Activated T-cell treated with anti-CD3 and anti-CD28 coated beads, Interleukin-2, amount 50 U/mL, for 4 hours (primary cell): ENCODE measurements around the gene LARP7. TPM values are rescaled to one million over a fixed set of nuclear protein-coding genes. Genes with fewer than 3 reads are reported as not detected.
A peak's percentile ranks its signal among the peaks of the same experiment; 100 is the strongest.
"Not testable (repeated sequence)": the region's sequence is repeated elsewhere in the genome, so short reads cannot be mapped to it uniquely, and the experiment has no call there.

ENCODE experiments used
- ATAC-seq, 2 donors: fragments of 200-7000 bp; cut with Tn5 transposase; one replicate each; pipeline ENCODE4 v1.10.0; 2021
- DNase-seq: peaks from one replicate; pipeline ENCODE4 v3.0.0-alpha.2; 2020
- H3K27me3 Mint-ChIP-seq: one replicate; pipeline ENCODE4 v1.8.0; 2021; ENCODE audit warnings: low read depth, mixed read lengths
- H3K36me3 Mint-ChIP-seq: one replicate; pipeline ENCODE4 v1.8.0; 2022; ENCODE audit warnings: mixed read lengths; ENCODE audit not compliant: insufficient read depth
- H3K4me1 Mint-ChIP-seq: one replicate; pipeline ENCODE4 v1.8.0; 2021; ENCODE audit warnings: low read depth, mixed read lengths
- H3K4me3 Mint-ChIP-seq: one replicate; pipeline ENCODE4 v1.8.0; 2021; ENCODE audit warnings: mild to moderate bottlenecking, moderate library complexity, mixed read lengths
- H3K9me3 Mint-ChIP-seq: one replicate; pipeline ENCODE4 v1.8.0; 2021; ENCODE audit warnings: mixed read lengths
- total RNA-seq, 3 donors: library from RNA; stranded (reverse); gene quantifications; one replicate each; pipeline ENCODE4 v1.2.1, GENCODE V29; 2021

LARP7 gene
- 10 to 100 TPM; 26.6 to 38.2 (median 35.4) TPM for total RNA-seq

- DNase-seq (peak; percentile 96), ATAC-seq (peak; percentile 95 to 96)
- H3K27me3 Mint-ChIP-seq: no peaks in the 10 kb centered on the region
- H3K4me1 Mint-ChIP-seq: peaks cover 19% of the 10 kb centered on the region
- H3K4me3 Mint-ChIP-seq: no peak within 1 kb of the TSS
- H3K36me3 Mint-ChIP-seq: peaks cover 9% of the 10 kb centered on the region
- no peaks in the 10 kb centered on the region for H3K9me3 Mint-ChIP-seq
These were observed at the start of gene LARP7, which contains the start of gene ZGRF1 for GRCh38 chr4:112636688-112637551. LARP7 (plus strand) TSS chr4:112637143; CDS start chr4:112644670, 7,527 bp downstream. ZGRF1 (minus strand) TSS chr4:112636909; CDS start chr4:112633176, 3,733 bp downstream.

GRCh38 chr4:112589206-112589605, 47.7 kb upstream of the LARP7 start:
- ATAC-seq (no peak), DNase-seq (no peak)
- Mint-ChIP-seq H3K4me3 (no peak overlapping the region), H3K4me1 (no peaks in the 10 kb centered on the region), H3K27me3 (no peaks in the 10 kb centered on the region), H3K9me3 (peaks cover 7% of the 10 kb centered on the region), H3K36me3 (peaks cover 7% of the 10 kb centered on the region)

- Mint-ChIP-seq H3K4me1 (no peaks in the 10 kb centered on the region), H3K9me3 (peaks cover 7% of the 10 kb centered on the region), H3K27me3 (no peaks in the 10 kb centered on the region), H3K36me3 (peaks cover 7% of the 10 kb centered on the region), H3K4me3 (no peak overlapping the region)
- no peak for ATAC-seq
- no peak for DNase-seq
These were observed 45.4 kb upstream of the LARP7 start for GRCh38 chr4:112591593-112591992.

DNA sequence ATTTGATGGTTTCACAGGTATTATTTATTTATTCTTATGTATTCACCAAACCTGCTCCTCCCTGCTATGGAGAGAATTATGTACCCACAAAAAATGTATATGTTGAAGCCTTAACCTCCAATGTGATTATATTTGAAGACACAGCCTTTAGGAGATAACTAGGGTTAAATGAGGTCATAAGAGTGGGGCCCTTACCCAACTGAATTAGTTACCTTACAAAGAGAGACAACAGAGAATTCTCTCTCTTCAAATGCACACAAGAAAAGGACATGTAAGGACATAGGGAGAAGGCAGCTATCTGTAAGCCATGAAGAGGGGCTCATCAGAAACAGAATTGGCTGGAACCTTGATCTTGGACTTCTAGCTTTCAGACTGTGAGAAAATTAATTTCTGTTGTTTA, 44.2 kb upstream of the LARP7 start:
- Mint-ChIP-seq H3K36me3 (peaks cover 7% of the 10 kb centered on the region), H3K4me3 (no peak overlapping the region), H3K4me1 (no peaks in the 10 kb centered on the region), H3K27me3 (no peaks in the 10 kb centered on the region), H3K9me3 (peaks cover 7% of the 10 kb centered on the region)
- ATAC-seq (no peak), DNase-seq (no peak)

GRCh38 chr4:112593438-112594133, 43.4 kb upstream of the LARP7 start:
- H3K9me3 Mint-ChIP-seq: peaks cover 7% of the 10 kb centered on the region
- DNase-seq: no peak

DNA sequence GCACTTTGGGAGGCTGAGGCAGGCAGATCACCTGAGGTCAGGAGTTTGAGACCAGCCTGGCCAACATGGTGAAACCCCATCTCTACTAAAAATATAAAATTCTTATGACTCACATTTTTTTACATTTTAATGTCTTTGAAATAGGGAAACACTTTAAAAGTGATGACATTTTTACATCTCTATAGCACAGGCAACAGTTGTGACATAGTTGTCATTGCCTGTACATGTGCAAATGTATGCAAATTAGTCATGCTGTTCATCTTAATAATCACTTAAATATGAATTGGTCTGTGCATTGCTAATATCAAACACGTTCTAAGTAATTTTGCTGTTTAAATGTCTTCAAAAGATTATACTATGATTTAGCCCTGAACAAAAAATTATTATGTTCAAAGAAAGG, 42.0 kb upstream of the LARP7 start:
- Mint-ChIP-seq H3K4me1 (no peaks in the 10 kb centered on the region), H3K4me3 (no peak overlapping the region), H3K36me3 (peaks cover 3% of the 10 kb centered on the region), H3K27me3 (no peaks in the 10 kb centered on the region), H3K9me3 (peaks cover 7% of the 10 kb centered on the region)
- no peak for DNase-seq
- no peak for ATAC-seq

More at GRCh38 chr4:112593438-112594133, 43.4 kb upstream of the LARP7 start:
- ATAC-seq: no peak
- no peak overlapping the region for H3K4me3 Mint-ChIP-seq
- no peaks in the 10 kb centered on the region for H3K27me3 Mint-ChIP-seq
- H3K36me3 Mint-ChIP-seq: peaks cover 7% of the 10 kb centered on the region
- H3K4me1 Mint-ChIP-seq: no peaks in the 10 kb centered on the region

DNA sequence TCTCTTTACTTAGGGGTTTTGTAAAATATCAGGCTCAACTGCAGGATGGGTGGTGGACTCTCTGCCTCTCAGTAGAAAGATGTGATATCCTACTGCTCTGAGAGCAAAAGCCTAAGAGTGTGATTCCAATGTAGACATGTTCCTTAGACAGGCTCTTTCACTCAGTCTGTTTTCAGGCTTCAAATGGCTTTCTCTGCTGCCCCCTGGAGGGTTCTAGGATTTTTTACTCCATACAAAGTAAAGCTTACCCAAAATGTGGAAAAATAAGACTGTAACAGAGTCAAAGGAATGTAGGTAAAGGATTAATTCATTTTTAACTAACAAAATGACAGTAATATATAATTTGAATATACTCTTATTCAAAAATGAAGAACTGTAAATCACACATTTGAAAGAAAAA, 32.4 kb upstream of the LARP7 start:
- Mint-ChIP-seq H3K9me3 (no peaks in the 10 kb centered on the region), H3K4me3 (no peak overlapping the region), H3K4me1 (no peaks in the 10 kb centered on the region), H3K27me3 (no peaks in the 10 kb centered on the region), H3K36me3 (no peaks in the 10 kb centered on the region)
- DNase-seq (peak; percentile 9), ATAC-seq (no peak)

DNA sequence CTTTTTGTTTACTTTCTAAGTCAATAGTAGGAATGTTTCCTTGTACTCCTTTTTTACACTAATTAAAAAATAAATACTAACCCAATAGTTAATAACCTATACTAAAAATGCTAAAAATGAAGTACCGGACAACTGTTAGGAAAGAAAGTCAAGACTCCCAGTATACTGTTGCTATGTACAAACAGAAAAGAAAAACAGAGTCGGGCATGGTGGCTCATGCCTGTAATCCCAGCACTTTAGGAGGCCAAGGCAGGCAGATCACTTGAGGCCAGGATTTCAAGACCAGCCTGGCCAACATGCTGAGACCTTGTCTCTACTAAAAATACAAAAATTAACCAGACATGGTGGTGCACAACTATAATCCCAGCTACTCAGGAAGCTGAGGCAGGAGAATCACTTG, 24.1 kb upstream of the LARP7 start:
- not testable (repeated sequence) for H3K4me1 Mint-ChIP-seq, H3K27me3 Mint-ChIP-seq, H3K9me3 Mint-ChIP-seq, ATAC-seq, H3K36me3 Mint-ChIP-seq, H3K4me3 Mint-ChIP-seq, DNase-seq

DNA sequence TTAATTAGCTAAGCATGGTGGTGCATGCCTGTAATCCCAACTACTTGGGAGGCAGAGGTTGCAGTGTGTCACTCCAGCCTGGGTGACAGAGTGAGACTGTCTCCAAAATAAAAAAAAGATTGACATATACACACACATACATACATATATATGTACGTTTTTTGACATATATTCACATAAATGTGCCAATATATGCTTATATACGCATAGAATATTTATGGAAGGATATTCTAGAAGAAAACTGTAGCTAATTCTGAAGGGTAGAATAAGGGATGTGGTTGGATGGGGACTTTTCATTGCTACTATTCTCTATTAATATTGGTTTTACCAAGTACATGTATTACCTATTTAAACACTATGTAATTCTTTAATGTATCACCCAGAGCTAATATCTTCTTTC, 20.0 kb upstream of the LARP7 start:
- H3K9me3 Mint-ChIP-seq: no peaks in the 10 kb centered on the region
- ATAC-seq: no peak
- peaks cover 6% of the 10 kb centered on the region for H3K36me3 Mint-ChIP-seq
- H3K4me3 Mint-ChIP-seq: no peak overlapping the region
- H3K27me3 Mint-ChIP-seq: no peaks in the 10 kb centered on the region
- no peak for DNase-seq
- H3K4me1 Mint-ChIP-seq: no peaks in the 10 kb centered on the region

- DNase-seq: no peak
- H3K4me1 Mint-ChIP-seq: no peaks in the 10 kb centered on the region
- H3K36me3 Mint-ChIP-seq: peaks cover 8% of the 10 kb centered on the region
- H3K9me3 Mint-ChIP-seq: peaks cover 5% of the 10 kb centered on the region
- no peak for ATAC-seq
- H3K4me3 Mint-ChIP-seq: no peak overlapping the region
- no peaks in the 10 kb centered on the region for H3K27me3 Mint-ChIP-seq
These were observed 10.7 kb upstream of the LARP7 start for GRCh38 chr4:112626228-112626627.

DNA sequence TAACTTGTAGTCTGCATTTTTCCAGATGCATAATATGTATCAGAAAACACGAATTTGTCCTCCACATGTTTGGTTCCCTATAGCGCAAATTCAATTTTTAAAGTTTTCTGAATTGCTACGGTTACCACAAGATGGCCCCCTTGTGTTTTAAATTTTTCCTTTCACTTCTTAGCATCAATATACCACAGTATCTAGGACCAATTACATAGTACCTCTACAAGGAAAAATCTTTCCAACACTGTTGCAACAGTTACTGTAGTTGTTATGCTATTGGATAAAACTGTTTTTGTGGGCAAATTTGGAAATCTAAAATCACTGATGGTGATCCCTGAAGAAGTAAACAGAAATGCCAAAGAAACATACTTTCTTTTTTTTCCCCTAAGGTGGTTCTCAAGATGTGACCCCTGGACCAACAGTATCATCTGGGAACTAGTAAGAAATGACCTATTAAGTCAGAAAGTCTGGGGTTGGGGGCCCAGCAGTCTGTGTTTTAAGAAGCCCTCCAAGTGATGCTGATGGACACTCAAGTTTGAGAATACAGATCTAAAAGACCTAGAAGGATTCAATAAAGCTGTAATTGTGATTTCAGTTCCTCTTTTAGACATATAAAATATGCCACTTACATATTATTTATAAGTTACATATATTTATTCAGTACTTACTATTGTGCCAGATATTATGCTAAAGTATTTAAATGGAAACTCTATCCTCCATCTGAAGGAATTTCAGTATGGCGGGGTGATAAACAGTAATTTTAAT, 3.3 kb upstream of the LARP7 start:
- Mint-ChIP-seq H3K9me3 (no peaks in the 10 kb centered on the region), H3K4me1 (peaks cover 4% of the 10 kb centered on the region), H3K4me3 (no peak overlapping the region), H3K36me3 (no peaks in the 10 kb centered on the region), H3K27me3 (no peaks in the 10 kb centered on the region)
- DNase-seq: no peak
- ATAC-seq: no peak

GRCh38 chr4:112637552-112637866, 566 bp downstream of the LARP7 start:
- ATAC-seq: no peak
- peaks cover 10% of the 10 kb centered on the region for H3K36me3 Mint-ChIP-seq

GRCh38 chr4:112642526-112642925, 5.6 kb downstream of the LARP7 start:
- peaks cover 21% of the 10 kb centered on the region for H3K4me1 Mint-ChIP-seq
- H3K36me3 Mint-ChIP-seq: peaks cover 26% of the 10 kb centered on the region
- no peaks in the 10 kb centered on the region for H3K9me3 Mint-ChIP-seq
- ATAC-seq: no peak
- no peak overlapping the region for H3K4me3 Mint-ChIP-seq
- no peaks in the 10 kb centered on the region for H3K27me3 Mint-ChIP-seq
- no peak for DNase-seq

More at GRCh38 chr4:112637552-112637866, 566 bp downstream of the LARP7 start:
- Mint-ChIP-seq H3K4me1 (peaks cover 19% of the 10 kb centered on the region), H3K9me3 (no peaks in the 10 kb centered on the region), H3K4me3 (no peak overlapping the region), H3K27me3 (no peaks in the 10 kb centered on the region)
- DNase-seq: no peak
